ENCODE results near the gene KCNIP2. TPM values are rescaled to one million over a fixed set of nuclear protein-coding genes. Genes with fewer than 3 reads are reported as not detected.

The KCNIP2 gene
- total RNA-seq, 1 experiment from 2014 or later = 8.5 TPM

DNA sequence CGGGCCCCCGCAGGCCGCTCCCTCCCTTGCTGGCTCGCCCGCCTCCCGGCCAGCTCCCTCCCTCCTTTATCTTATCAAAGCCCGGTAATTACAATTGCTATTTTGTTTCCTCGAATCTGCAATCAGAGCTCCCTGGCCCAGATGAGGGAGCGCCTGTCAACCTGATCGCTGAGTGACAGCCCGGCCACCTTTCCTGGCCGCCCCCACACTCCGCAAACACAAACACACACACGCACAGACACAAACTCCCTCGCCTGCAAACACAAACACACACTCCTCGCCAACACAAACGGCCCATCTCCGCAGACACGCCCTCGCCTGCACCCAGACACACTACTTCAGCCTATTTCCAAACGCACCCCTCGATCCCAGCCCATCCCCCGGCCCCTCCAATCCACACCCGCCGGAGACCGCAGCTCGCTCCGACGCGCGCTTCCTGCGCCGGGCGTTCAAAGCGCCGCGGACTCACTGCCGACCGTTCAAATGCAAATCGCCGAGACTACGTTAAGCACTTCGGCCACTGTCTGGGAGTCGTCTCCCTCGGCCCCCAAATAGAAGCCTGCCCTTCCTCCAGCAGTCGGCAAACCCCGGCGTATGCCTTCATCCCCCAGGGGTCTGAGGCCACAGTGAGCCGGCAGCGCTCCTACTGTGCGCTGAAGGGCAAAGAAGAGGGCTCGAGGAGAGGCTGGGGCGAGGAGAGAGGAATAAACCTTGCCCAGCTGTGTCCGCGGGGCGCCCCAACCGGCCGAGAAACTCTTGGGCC is 64.6 kb downstream of the KCNIP2 start:
- no peak for DNase-seq (ENCODE audit: low read depth, low spot score)
- peak overlapping the region; percentile 66; the same call in 1 of the 2 replicates for H3K27ac ChIP-seq (ENCODE audit: low read depth, low read length)

More for the DNA sequence above, 64.6 kb downstream of the KCNIP2 start:
- intact Hi-C loops (cut with micrococcal nuclease) = no loop called here
- H4K20me1 ChIP-seq (ENCODE audit: insufficient read depth) = peaks cover 3% of the 10 kb centered on the region; the same call in 1 of the 2 replicates
- no peaks in the 10 kb centered on the region for H3K9me2 ChIP-seq (ENCODE audit: insufficient read depth)
- ATAC-seq = no peak
- no peak overlapping the region for H2AFZ ChIP-seq (ENCODE audit: low read depth, low read length, poor library complexity, severe bottlenecking)
- BruUV-seq (replicated peaks) = no TSS peak
- ChIA-PET CTCF (interaction anchor here (1.0 to 1.2 kb wide), 2 partner anchors 176 to 760 kb away, joined by 3 to 7 read pairs; no protein-coding TSS in a partner anchor), POLR2A (no interaction called here), RAD21 (ENCODE audit: low non-redundant PET in 1 of 2, low total read pairs in 2 of 2, uncharacterized antibody in 2 of 2, unreplicated experiment in 2 of 2) (interaction anchor here in 1 of 2 experiments (0.7 kb wide), 1 partner anchor 565 kb away, joined by 3 read pairs; no protein-coding TSS in a partner anchor)
- peaks cover 19 to 36% of the 10 kb centered on the region in 2 experiments for H3K4me1 ChIP-seq (ENCODE audit: control insufficient read depth in 1 of 2, insufficient read depth in 2 of 2, low read length in 2 of 2)
- H3K4me3 ChIP-seq (replicated peaks in 1 of 2; ENCODE audit: low read depth in 1 of 2, low read length in 2 of 2) = no peak overlapping the region
- H3K4me2 ChIP-seq (ENCODE audit: low read length) = no peak overlapping the region
- H3K9ac ChIP-seq (ENCODE audit: low read length) = no peak overlapping the region
- no peaks in the 10 kb centered on the region for H3K27me3 ChIP-seq (ENCODE audit: insufficient read depth, low read length)
- H3K36me3 ChIP-seq (ENCODE audit: control insufficient read depth in 1 of 2, insufficient read depth in 2 of 2, low read length in 2 of 2) = peaks cover 0 to 28% of the 10 kb centered on the region in 2 experiments; a peak in 1 of 4 replicates
- peaks cover 44% of the 10 kb centered on the region for H3K79me2 ChIP-seq (ENCODE audit: insufficient read depth, low read length)
- H3K9me3 ChIP-seq (ENCODE audit: control insufficient read depth in 1 of 2, insufficient read depth in 1 of 2, low read depth in 1 of 2, low read length in 2 of 2) = no peaks in the 10 kb centered on the region
- TF ChIP-seq EGR1 (IDR thresholded peaks at IDR 0.05; ENCODE audit: low read depth) (no peak), TCF7L2 (IDR thresholded peaks at IDR 0.05; ENCODE audit: borderline replicate concordance, extremely low read depth, insufficient read depth, insufficient read length) (no peak), SP1 (IDR thresholded peaks at IDR 0.05; ENCODE audit: low read depth) (no peak), ZFX (IDR thresholded peaks at IDR 0.05) (no peak), SIN3A (IDR thresholded peaks at IDR 0.05; ENCODE audit: low read depth) (no peak), POLR2A (IDR thresholded peaks at IDR 0.05; ENCODE audit: borderline replicate concordance, extremely low read depth, insufficient read depth, insufficient read length) (no peak), CBX3 (IDR thresholded peaks at IDR 0.05; ENCODE audit: low read depth) (no peak), FOSL1 (IDR thresholded peaks at IDR 0.05; ENCODE audit: low read depth) (no peak), POLR2AphosphoS5 (IDR thresholded peaks at IDR 0.05; ENCODE audit: low read depth, low read length) (no peak; the same call in 1 of the 2 replicates)
- TF ChIP-seq, protein P1, sequence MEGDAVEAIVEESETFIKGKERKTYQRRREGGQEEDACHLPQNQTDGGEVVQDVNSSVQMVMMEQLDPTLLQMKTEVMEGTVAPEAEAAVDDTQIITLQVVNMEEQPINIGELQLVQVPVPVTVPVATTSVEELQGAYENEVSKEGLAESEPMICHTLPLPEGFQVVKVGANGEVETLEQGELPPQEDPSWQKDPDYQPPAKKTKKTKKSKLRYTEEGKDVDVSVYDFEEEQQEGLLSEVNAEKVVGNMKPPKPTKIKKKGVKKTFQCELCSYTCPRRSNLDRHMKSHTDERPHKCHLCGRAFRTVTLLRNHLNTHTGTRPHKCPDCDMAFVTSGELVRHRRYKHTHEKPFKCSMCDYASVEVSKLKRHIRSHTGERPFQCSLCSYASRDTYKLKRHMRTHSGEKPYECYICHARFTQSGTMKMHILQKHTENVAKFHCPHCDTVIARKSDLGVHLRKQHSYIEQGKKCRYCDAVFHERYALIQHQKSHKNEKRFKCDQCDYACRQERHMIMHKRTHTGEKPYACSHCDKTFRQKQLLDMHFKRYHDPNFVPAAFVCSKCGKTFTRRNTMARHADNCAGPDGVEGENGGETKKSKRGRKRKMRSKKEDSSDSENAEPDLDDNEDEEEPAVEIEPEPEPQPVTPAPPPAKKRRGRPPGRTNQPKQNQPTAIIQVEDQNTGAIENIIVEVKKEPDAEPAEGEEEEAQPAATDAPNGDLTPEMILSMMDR (IDR thresholded peaks at IDR 0.05 in 2 of 3, conservative IDR thresholded peaks at IDR 0.05 in 1 of 3; ENCODE audit: borderline replicate concordance in 1 of 3, insufficient read depth in 1 of 3, low read depth in 2 of 3, low read length in 2 of 3) = no peak
- TF ChIP-seq, protein P2, sequence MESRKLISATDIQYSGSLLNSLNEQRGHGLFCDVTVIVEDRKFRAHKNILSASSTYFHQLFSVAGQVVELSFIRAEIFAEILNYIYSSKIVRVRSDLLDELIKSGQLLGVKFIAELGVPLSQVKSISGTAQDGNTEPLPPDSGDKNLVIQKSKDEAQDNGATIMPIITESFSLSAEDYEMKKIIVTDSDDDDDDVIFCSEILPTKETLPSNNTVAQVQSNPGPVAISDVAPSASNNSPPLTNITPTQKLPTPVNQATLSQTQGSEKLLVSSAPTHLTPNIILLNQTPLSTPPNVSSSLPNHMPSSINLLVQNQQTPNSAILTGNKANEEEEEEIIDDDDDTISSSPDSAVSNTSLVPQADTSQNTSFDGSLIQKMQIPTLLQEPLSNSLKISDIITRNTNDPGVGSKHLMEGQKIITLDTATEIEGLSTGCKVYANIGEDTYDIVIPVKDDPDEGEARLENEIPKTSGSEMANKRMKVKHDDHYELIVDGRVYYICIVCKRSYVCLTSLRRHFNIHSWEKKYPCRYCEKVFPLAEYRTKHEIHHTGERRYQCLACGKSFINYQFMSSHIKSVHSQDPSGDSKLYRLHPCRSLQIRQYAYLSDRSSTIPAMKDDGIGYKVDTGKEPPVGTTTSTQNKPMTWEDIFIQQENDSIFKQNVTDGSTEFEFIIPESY (IDR thresholded peaks at IDR 0.05; ENCODE audit: extremely low read depth, insufficient replicate concordance, low read length) = no peak
- TF ChIP-seq, protein P3, sequence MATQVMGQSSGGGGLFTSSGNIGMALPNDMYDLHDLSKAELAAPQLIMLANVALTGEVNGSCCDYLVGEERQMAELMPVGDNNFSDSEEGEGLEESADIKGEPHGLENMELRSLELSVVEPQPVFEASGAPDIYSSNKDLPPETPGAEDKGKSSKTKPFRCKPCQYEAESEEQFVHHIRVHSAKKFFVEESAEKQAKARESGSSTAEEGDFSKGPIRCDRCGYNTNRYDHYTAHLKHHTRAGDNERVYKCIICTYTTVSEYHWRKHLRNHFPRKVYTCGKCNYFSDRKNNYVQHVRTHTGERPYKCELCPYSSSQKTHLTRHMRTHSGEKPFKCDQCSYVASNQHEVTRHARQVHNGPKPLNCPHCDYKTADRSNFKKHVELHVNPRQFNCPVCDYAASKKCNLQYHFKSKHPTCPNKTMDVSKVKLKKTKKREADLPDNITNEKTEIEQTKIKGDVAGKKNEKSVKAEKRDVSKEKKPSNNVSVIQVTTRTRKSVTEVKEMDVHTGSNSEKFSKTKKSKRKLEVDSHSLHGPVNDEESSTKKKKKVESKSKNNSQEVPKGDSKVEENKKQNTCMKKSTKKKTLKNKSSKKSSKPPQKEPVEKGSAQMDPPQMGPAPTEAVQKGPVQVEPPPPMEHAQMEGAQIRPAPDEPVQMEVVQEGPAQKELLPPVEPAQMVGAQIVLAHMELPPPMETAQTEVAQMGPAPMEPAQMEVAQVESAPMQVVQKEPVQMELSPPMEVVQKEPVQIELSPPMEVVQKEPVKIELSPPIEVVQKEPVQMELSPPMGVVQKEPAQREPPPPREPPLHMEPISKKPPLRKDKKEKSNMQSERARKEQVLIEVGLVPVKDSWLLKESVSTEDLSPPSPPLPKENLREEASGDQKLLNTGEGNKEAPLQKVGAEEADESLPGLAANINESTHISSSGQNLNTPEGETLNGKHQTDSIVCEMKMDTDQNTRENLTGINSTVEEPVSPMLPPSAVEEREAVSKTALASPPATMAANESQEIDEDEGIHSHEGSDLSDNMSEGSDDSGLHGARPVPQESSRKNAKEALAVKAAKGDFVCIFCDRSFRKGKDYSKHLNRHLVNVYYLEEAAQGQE (IDR thresholded peaks at IDR 0.05; ENCODE audit: low read depth) = no peak
- TF ChIP-seq, protein P4, sequence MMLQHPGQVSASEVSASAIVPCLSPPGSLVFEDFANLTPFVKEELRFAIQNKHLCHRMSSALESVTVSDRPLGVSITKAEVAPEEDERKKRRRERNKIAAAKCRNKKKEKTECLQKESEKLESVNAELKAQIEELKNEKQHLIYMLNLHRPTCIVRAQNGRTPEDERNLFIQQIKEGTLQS (IDR thresholded peaks at IDR 0.05) = no peak

All from HCT116 (cell line).